ENCODE data around the gene SEC24C.

DNA sequence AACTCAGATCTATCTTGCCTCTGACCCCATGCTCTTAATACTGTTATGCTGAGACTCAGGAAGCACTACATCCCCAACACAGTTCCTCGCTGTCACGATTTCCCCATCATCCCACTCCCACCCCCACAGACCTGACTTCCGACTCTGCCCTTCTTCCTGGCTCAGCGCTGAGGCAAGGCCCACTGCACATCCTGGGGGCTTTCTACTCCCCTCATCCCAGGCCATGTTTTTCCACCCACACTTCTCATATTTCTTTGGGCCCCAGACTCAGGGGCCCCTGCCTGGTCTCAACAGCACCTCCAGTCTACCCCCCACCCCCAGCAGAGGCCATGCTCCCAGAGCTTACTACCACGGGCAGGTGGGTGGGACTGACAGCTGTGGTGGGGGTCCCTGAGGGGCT is 74.9 kb downstream of the SEC24C start:
- TF ChIP-seq, protein P1, sequence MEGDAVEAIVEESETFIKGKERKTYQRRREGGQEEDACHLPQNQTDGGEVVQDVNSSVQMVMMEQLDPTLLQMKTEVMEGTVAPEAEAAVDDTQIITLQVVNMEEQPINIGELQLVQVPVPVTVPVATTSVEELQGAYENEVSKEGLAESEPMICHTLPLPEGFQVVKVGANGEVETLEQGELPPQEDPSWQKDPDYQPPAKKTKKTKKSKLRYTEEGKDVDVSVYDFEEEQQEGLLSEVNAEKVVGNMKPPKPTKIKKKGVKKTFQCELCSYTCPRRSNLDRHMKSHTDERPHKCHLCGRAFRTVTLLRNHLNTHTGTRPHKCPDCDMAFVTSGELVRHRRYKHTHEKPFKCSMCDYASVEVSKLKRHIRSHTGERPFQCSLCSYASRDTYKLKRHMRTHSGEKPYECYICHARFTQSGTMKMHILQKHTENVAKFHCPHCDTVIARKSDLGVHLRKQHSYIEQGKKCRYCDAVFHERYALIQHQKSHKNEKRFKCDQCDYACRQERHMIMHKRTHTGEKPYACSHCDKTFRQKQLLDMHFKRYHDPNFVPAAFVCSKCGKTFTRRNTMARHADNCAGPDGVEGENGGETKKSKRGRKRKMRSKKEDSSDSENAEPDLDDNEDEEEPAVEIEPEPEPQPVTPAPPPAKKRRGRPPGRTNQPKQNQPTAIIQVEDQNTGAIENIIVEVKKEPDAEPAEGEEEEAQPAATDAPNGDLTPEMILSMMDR (IDR thresholded peaks at IDR 0.05): no peak
- TF ChIP-seq FOXM1 (IDR thresholded peaks at IDR 0.05; ENCODE audit: low read depth): no peak
- no peak for TF ChIP-seq JUND (IDR thresholded peaks at IDR 0.05)
- TF ChIP-seq, protein P2, sequence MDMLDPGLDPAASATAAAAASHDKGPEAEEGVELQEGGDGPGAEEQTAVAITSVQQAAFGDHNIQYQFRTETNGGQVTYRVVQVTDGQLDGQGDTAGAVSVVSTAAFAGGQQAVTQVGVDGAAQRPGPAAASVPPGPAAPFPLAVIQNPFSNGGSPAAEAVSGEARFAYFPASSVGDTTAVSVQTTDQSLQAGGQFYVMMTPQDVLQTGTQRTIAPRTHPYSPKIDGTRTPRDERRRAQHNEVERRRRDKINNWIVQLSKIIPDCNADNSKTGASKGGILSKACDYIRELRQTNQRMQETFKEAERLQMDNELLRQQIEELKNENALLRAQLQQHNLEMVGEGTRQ (IDR thresholded peaks at IDR 0.05; ENCODE audit: borderline replicate concordance, low read depth, low read length): no peak
- TF ChIP-seq POLR2AphosphoS5 (IDR thresholded peaks at IDR 0.05; ENCODE audit: low read depth, low read length): no peak
- TF ChIP-seq EZH2phosphoT487 (IDR thresholded peaks at IDR 0.05; ENCODE audit: borderline replicate concordance, low read depth): no peak
- no peak for TF ChIP-seq GABPA (IDR thresholded peaks at IDR 0.05; ENCODE audit: low read depth)
- no peak for TF ChIP-seq YY1 (IDR thresholded peaks at IDR 0.05; ENCODE audit: low read depth)
